GM21526 (cell line): ENCODE measurements around the gene PFDN4.

Experiments used
- ATAC-seq: cut with Tn5 transposase; IDR thresholded peaks from one replicate; pipeline ENCODE4 v1.9.1; 2021; ENCODE audit warnings: moderate library complexity; ENCODE audit not compliant: unreplicated experiment, low FRiP score

The PFDN4 gene

GRCh38 chr20:54172856-54173652, 34.8 kb upstream of the PFDN4 start:
- ATAC-seq = no peak

- no peak for ATAC-seq
Observed at GRCh38 chr20:54173653-54174456, 34.0 kb upstream of the PFDN4 start, which contains the start of gene CYP24A1. TSS of gene CYP24A1 (minus strand) at chr20:54173986. CDS start at chr20:54173579, 407 bp downstream.

GRCh38 chr20:54174457-54175175, 33.3 kb upstream of the PFDN4 start:
- no peak for ATAC-seq

GRCh38 chr20:54176610-54177009, 31.3 kb upstream of the PFDN4 start:
- ATAC-seq = no peak

- ATAC-seq = no peak
Observed at GRCh38 chr20:54177378-54177777, 30.5 kb upstream of the PFDN4 start.

- no peak for ATAC-seq
Observed at GRCh38 chr20:54178256-54178655, 29.6 kb upstream of the PFDN4 start.

GRCh38 chr20:54179946-54180345, 27.9 kb upstream of the PFDN4 start:
- ATAC-seq = no peak

GRCh38 chr20:54180931-54181330, 27.0 kb upstream of the PFDN4 start:
- no peak for ATAC-seq

- no peak for ATAC-seq
Observed at GRCh38 chr20:54184071-54184470, 23.8 kb upstream of the PFDN4 start.

- ATAC-seq = no peak
Observed at GRCh38 chr20:54184904-54185626, 22.8 kb upstream of the PFDN4 start.

GRCh38 chr20:54188132-54188849, 19.6 kb upstream of the PFDN4 start:
- no peak for ATAC-seq

GRCh38 chr20:54189630-54190029, 18.3 kb upstream of the PFDN4 start:
- ATAC-seq = no peak

GRCh38 chr20:54190217-54190616, 17.7 kb upstream of the PFDN4 start:
- no peak for ATAC-seq

- no peak for ATAC-seq
Observed at GRCh38 chr20:54193817-54194216, 14.1 kb upstream of the PFDN4 start.

- ATAC-seq = peak; percentile 62
Observed at GRCh38 chr20:54194724-54195438, 13.0 kb upstream of the PFDN4 start.

GRCh38 chr20:54195483-54196472, 12.1 kb upstream of the PFDN4 start:
- ATAC-seq = no peak

- ATAC-seq = no peak
Observed at GRCh38 chr20:54197621-54198604, 10.0 kb upstream of the PFDN4 start.
